PC-3 (cell line): ENCODE results near the gene TNFSF10. TPM values are rescaled to one million over a fixed set of nuclear protein-coding genes. Genes with fewer than 3 reads are reported as not detected.
"Not testable (repeated sequence)": the region's sequence is repeated elsewhere in the genome, so short reads cannot be mapped to it uniquely, and the experiment has no call there.

Source experiments
- ATAC-seq: fragments of 200-7000 bp; cut with Tn5 transposase; 2 replicates; pipeline ENCODE4 v1.9.1; 2020; ENCODE audit warnings: mild to moderate bottlenecking, moderate library complexity
- BruUV-seq: library from RNA; stranded (reverse); fragments of 400-500 nt; replicated peaks from 2 replicates; lab custom pipeline; 2021; lab: Mats Ljungman, UMichigan
- CTCF ChIA-PET: fragments of 300-600 bp; sonication (Branson Sonifier 250); formaldehyde crosslinking; loops from one replicate; lab custom pipeline; 2022; ENCODE audit warnings: antibody characterized with exemption; lab: Charles Lee
- POLR2A ChIA-PET: fragments of 300-600 bp; sonication (Branson Sonifier 250); formaldehyde crosslinking; loops from one replicate; lab custom pipeline; 2022; ENCODE audit warnings: antibody characterized with exemption; ENCODE audit not compliant: unreplicated experiment; lab: Charles Lee
- DNase-seq: peaks from one replicate; pipeline ENCODE4 v3.0.0-alpha.2; 2015
- H2AFZ ChIP-seq: fragments of 300-600 bp; sonication (generic); 2 replicates; pipeline ENCODE4 v1.6.0; 2016; ENCODE audit warnings: antibody characterized with exemption, low read length
- H3F3A ChIP-seq: fragments of 300-600 bp; sonication (generic); one replicate; pipeline ENCODE4 v1.6.0; 2017; ENCODE audit warnings: antibody characterized with exemption, low read length, control low read depth, mild to moderate bottlenecking; ENCODE audit not compliant: unreplicated experiment
- H3K27ac ChIP-seq: fragments of 300-600 bp; sonication (generic); 2 replicates; pipeline ENCODE4 v1.5.1; 2016; ENCODE audit warnings: mild to moderate bottlenecking, low read length
- H3K27me3 ChIP-seq: fragments of 300-600 bp; sonication (generic); 2 replicates; pipeline ENCODE4 v1.6.1; 2016; ENCODE audit warnings: low read length, mixed read lengths
- H3K36me3 ChIP-seq: fragments of 300-600 bp; sonication (generic); 2 replicates; pipeline ENCODE4 v1.6.1; 2016; ENCODE audit warnings: low read depth, mixed run types, low read length, mixed read lengths
- H3K4me1 ChIP-seq: fragments of 300-600 bp; sonication (generic); 2 replicates; pipeline ENCODE4 v1.5.1; 2016; ENCODE audit warnings: low read length; ENCODE audit not compliant: insufficient read depth
- H3K4me2 ChIP-seq: fragments of 300-600 bp; sonication (generic); 2 replicates; pipeline ENCODE4 v1.6.0; 2016; ENCODE audit warnings: low read length
- H3K4me3 ChIP-seq: fragments of 300-600 bp; sonication (generic); 2 replicates; pipeline ENCODE4 v1.5.1; 2016; ENCODE audit warnings: mild to moderate bottlenecking, low read length, mixed read lengths
- H3K79me2 ChIP-seq: fragments of 300-600 bp; sonication (generic); 2 replicates; pipeline ENCODE4 v1.6.1; 2017; ENCODE audit warnings: low read length, mixed read lengths
- H3K9ac ChIP-seq: fragments of 300-600 bp; sonication (generic); 2 replicates; pipeline ENCODE4 v1.6.0; 2016; ENCODE audit warnings: mild to moderate bottlenecking, low read length
- H3K9me2 ChIP-seq: fragments of 300-600 bp; sonication (generic); replicated peaks from 2 replicates; pipeline ENCODE4 v1.6.1; 2016; ENCODE audit warnings: mixed run types, low read length, mixed read lengths
- H3K9me3 ChIP-seq: fragments of 300-600 bp; sonication (generic); 2 replicates; pipeline ENCODE4 v1.6.1; 2016; ENCODE audit warnings: low read length, mixed read lengths
- H4K20me1 ChIP-seq: fragments of 300-600 bp; sonication (generic); 2 replicates; pipeline ENCODE4 v1.6.1; 2016; ENCODE audit warnings: low read length, mixed read lengths
- CTCF ChIP-seq: fragments of 300-600 bp; sonication (generic); conservative IDR thresholded peaks from 2 replicates; pipeline ENCODE4 v1.5.1; 2017; ENCODE audit warnings: antibody characterized with exemption, low read depth, mild to moderate bottlenecking, low read length
- EZH2 ChIP-seq: fragments of 300-600 bp; sonication (generic); IDR thresholded peaks from one replicate; pipeline ENCODE4 v1.6.1; 2017; ENCODE audit warnings: antibody characterized with exemption, mild to moderate bottlenecking, low read length; ENCODE audit not compliant: unreplicated experiment
- EZH2phosphoT487 ChIP-seq: fragments of 300-600 bp; sonication (generic); IDR thresholded peaks from 2 replicates; pipeline ENCODE4 v1.6.1; 2018; ENCODE audit warnings: mild to moderate bottlenecking, antibody characterized with exemption, low read length, borderline replicate concordance
- intact Hi-C: fragments of 100-400 bp; cut with micrococcal nuclease; formaldehyde crosslinking; loops from 2 replicates; pipeline ENCODE4 v1.9.0; 2023
- total RNA-seq: library from RNA; depleted of rRNA; stranded (reverse); fragments of >200 nt; gene quantifications from 2 replicates; pipeline ENCODE4 v1.2.3, GENCODE V29; 2014

TNFSF10 gene
- total RNA-seq, 1 experiment from 2014 or later = 0.58 TPM

GRCh38 chr3:172568701-172569100, 45.5 kb upstream of the TNFSF10 start:
- BruUV-seq = no TSS peak

GRCh38 chr3:172566785-172567184, 43.6 kb upstream of the TNFSF10 start:
- H3K9me3 ChIP-seq, H3K4me3 ChIP-seq, DNase-seq, H4K20me1 ChIP-seq, H3K4me2 ChIP-seq, POLR2A ChIA-PET, BruUV-seq, H3K9me2 ChIP-seq, H3F3A ChIP-seq, H3K9ac ChIP-seq, H3K79me2 ChIP-seq, CTCF ChIA-PET, H3K27ac ChIP-seq, ATAC-seq, H3K27me3 ChIP-seq, H2AFZ ChIP-seq, intact Hi-C loops, H3K36me3 ChIP-seq: not testable (repeated sequence)
- peaks cover 25% of the 10 kb centered on the region for H3K4me1 ChIP-seq

More at GRCh38 chr3:172568701-172569100, 45.5 kb upstream of the TNFSF10 start:
- no peak for DNase-seq
- ATAC-seq = no peak
- no peak overlapping the region for H3K4me3 ChIP-seq
- no peaks in the 10 kb centered on the region for H3K9me2 ChIP-seq
- H3K27me3 ChIP-seq = no peaks in the 10 kb centered on the region
- POLR2A ChIA-PET = no interaction called here
- intact Hi-C loops = no loop called here
- peaks cover 6% of the 10 kb centered on the region for H3K4me1 ChIP-seq
- no peak overlapping the region for H3K4me2 ChIP-seq
- no peaks in the 10 kb centered on the region; the same call in 1 of the 2 replicates for H3K9me3 ChIP-seq
- no peaks in the 10 kb centered on the region for H3K36me3 ChIP-seq
- H3F3A ChIP-seq = no peaks in the 10 kb centered on the region
- H4K20me1 ChIP-seq = no peaks in the 10 kb centered on the region
- H3K79me2 ChIP-seq = no peaks in the 10 kb centered on the region
- CTCF ChIA-PET = no interaction called here
- no peak overlapping the region for H3K27ac ChIP-seq
- no peak for TF ChIP-seq EZH2phosphoT487
- TF ChIP-seq CTCF = no peak
- no peak overlapping the region for H2AFZ ChIP-seq
- H3K9ac ChIP-seq = no peak overlapping the region

DNA sequence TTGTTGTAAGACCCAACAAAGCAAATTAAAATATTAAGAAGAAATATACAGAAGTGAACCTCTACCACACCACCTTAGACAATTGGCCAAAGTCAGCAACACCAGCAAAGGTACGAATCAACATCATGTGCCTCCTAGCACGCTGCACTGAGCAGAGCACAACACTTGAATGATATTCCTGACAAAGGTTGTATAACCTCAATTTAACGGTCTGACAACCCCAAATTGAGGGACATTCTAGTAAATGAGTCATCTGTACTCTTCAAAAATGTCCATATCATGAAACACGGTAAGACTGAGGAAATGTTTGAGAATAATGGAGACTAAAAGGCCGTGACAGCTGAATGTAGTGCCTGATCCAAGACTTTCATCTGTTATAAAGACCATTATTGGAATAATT, 41.3 kb upstream of the TNFSF10 start:
- Histone ChIP-seq H3K79me2 (no peaks in the 10 kb centered on the region), H3K9me3 (no peaks in the 10 kb centered on the region), H4K20me1 (no peaks in the 10 kb centered on the region), H2AFZ (no peak overlapping the region), H3K4me3 (no peak overlapping the region), H3K9me2 (no peaks in the 10 kb centered on the region), H3K27ac (no peak overlapping the region), H3K4me2 (no peak overlapping the region), H3K27me3 (no peaks in the 10 kb centered on the region), H3K4me1 (peaks cover 44% of the 10 kb centered on the region), H3K9ac (no peak overlapping the region), H3F3A (no peaks in the 10 kb centered on the region), H3K36me3 (no peaks in the 10 kb centered on the region)
- no peak for DNase-seq
- no peak for ATAC-seq
- ChIA-PET CTCF (interaction anchor here (0.7 kb wide), 1 partner anchor 793 kb away, joined by 3 read pairs; no protein-coding TSS in a partner anchor), POLR2A (no interaction called here)
- intact Hi-C loops = loop anchor here (5.0 kb wide), 1 partner anchor 83 kb away; no protein-coding TSS in a partner anchor
- TF ChIP-seq EZH2 (no peak), EZH2phosphoT487 (no peak), CTCF (no peak)
- BruUV-seq = no TSS peak
